Measurements from ENCODE around the gene FAM20A.

FAM20A gene

GRCh38 chr17:68576137-68576536 lies 25.0 kb downstream of the FAM20A start:
- Histone ChIP-seq H3K4me1 (ENCODE audit: low read length) (no peaks in the 10 kb centered on the region), H2AFZ (ENCODE audit: low read depth, low read length) (no peak overlapping the region), H3K27ac (ENCODE audit: low read length) (no peak overlapping the region), H3K9me3 (ENCODE audit: insufficient read depth, low read length) (no peaks in the 10 kb centered on the region), H3K4me2 (ENCODE audit: low read length) (no peak overlapping the region), H3K27me3 (ENCODE audit: low read depth, low read length) (peaks cover 5% of the 10 kb centered on the region; the same call in 1 of the 2 replicates), H3K36me3 (replicated peaks; ENCODE audit: low read depth, low read length) (no peaks in the 10 kb centered on the region), H3K9ac (ENCODE audit: low read length) (no peak overlapping the region), H3K79me2 (ENCODE audit: low read length) (no peaks in the 10 kb centered on the region), H3K4me3 (ENCODE audit: low read length) (no peak overlapping the region), H4K20me1 (ENCODE audit: insufficient read depth, low read length) (no peaks in the 10 kb centered on the region)
- TF ChIP-seq, protein P1, sequence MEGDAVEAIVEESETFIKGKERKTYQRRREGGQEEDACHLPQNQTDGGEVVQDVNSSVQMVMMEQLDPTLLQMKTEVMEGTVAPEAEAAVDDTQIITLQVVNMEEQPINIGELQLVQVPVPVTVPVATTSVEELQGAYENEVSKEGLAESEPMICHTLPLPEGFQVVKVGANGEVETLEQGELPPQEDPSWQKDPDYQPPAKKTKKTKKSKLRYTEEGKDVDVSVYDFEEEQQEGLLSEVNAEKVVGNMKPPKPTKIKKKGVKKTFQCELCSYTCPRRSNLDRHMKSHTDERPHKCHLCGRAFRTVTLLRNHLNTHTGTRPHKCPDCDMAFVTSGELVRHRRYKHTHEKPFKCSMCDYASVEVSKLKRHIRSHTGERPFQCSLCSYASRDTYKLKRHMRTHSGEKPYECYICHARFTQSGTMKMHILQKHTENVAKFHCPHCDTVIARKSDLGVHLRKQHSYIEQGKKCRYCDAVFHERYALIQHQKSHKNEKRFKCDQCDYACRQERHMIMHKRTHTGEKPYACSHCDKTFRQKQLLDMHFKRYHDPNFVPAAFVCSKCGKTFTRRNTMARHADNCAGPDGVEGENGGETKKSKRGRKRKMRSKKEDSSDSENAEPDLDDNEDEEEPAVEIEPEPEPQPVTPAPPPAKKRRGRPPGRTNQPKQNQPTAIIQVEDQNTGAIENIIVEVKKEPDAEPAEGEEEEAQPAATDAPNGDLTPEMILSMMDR (IDR thresholded peaks at IDR 0.05; ENCODE audit: low read depth, low read length) = no peak
- TF ChIP-seq EZH2phosphoT487 (IDR thresholded peaks at IDR 0.05; ENCODE audit: low read depth) = no peak

DNA sequence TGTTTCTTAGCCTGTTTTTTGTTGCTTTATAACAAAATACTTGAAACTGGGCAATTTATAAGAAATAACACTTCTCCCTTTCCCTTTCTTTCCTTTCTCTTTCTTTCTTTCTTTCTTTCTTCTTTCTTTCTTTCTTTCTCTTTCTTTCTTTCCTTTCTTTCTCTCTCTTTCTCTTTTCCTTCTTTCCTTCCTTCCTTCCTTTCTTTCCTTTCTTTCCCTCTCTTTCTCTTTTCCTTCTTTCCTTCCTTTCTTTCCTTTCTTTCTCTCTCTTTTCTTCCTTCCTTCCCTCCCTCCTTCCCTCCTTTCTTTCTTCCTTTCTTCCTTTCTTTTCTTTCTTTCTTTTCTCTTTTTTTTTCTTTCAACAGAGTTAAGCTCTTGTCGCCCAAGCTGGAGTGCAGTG lies 27.8 kb downstream of the FAM20A start:
- Histone ChIP-seq H3K27ac (ENCODE audit: low read length) (no peak overlapping the region), H3K9me3 (ENCODE audit: insufficient read depth, low read length) (no peaks in the 10 kb centered on the region), H2AFZ (ENCODE audit: low read depth, low read length) (no peak overlapping the region), H3K4me1 (ENCODE audit: low read length) (no peaks in the 10 kb centered on the region), H3K9ac (ENCODE audit: low read length) (no peak overlapping the region), H3K4me3 (ENCODE audit: low read length) (no peak overlapping the region), H3K4me2 (ENCODE audit: low read length) (no peak overlapping the region), H3K79me2 (ENCODE audit: low read length) (no peaks in the 10 kb centered on the region), H3K36me3 (replicated peaks; ENCODE audit: low read depth, low read length) (no peaks in the 10 kb centered on the region), H4K20me1 (ENCODE audit: insufficient read depth, low read length) (no peaks in the 10 kb centered on the region), H3K27me3 (ENCODE audit: low read depth, low read length) (peaks cover 8% of the 10 kb centered on the region; the same call in 1 of the 2 replicates)
- TF ChIP-seq, protein P1 (IDR thresholded peaks at IDR 0.05; ENCODE audit: low read depth, low read length) = no peak
- TF ChIP-seq EZH2phosphoT487 (IDR thresholded peaks at IDR 0.05; ENCODE audit: low read depth) = no peak

DNA sequence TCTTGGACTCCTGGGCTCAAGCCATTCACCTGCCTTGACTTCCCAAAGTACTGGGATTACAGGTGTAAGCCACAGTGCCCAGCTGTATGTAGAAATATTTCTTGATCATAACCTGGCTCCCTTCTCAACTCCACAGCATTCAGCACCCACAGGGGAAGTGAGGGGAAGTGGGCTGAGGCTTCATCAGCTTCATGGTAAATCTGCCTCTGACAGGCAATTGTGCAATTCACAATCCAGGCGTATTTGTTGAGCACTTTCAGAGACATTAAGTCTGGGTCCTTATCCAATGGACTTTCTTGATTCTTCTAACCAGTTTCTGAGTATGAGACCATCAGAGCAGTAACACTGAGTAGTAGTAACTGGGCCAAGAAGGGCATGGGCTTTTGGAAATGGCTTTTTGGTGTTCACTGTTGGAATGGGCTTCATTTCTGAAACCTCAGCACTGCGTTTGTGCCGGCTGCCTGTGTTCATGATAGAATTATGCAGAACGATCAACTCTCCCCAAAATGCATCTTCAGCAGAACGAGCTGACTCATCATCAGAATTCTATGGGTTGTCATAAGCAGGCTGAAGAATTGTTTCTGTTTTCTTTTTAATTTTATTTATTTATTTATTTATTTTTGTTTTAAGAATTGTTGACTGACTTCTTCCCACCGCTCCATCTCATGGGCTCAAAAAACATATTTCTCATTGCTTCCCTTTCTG lies 28.9 kb downstream of the FAM20A start:
- no peak overlapping the region for H3K4me2 ChIP-seq (ENCODE audit: low read length)
- H3K79me2 ChIP-seq (ENCODE audit: low read length) = no peaks in the 10 kb centered on the region
- H3K36me3 ChIP-seq (replicated peaks; ENCODE audit: low read depth, low read length) = no peaks in the 10 kb centered on the region
- H3K9me3 ChIP-seq (ENCODE audit: insufficient read depth, low read length) = no peaks in the 10 kb centered on the region
- no peak overlapping the region for H3K9ac ChIP-seq (ENCODE audit: low read length)
- H4K20me1 ChIP-seq (ENCODE audit: insufficient read depth, low read length) = no peaks in the 10 kb centered on the region
- H3K27ac ChIP-seq (ENCODE audit: low read length) = no peak overlapping the region
- H3K4me1 ChIP-seq (ENCODE audit: low read length) = no peaks in the 10 kb centered on the region
- H3K4me3 ChIP-seq (ENCODE audit: low read length) = no peak overlapping the region
- no peak for TF ChIP-seq EZH2phosphoT487 (IDR thresholded peaks at IDR 0.05; ENCODE audit: low read depth)
- TF ChIP-seq, protein P1 (IDR thresholded peaks at IDR 0.05; ENCODE audit: low read depth, low read length) = no peak
- no peak overlapping the region for H2AFZ ChIP-seq (ENCODE audit: low read depth, low read length)
- H3K27me3 ChIP-seq (ENCODE audit: low read depth, low read length) = peaks cover 8% of the 10 kb centered on the region; the same call in 1 of the 2 replicates

- H4K20me1 ChIP-seq (ENCODE audit: insufficient read depth, low read length) = no peaks in the 10 kb centered on the region
- TF ChIP-seq, protein P1 (IDR thresholded peaks at IDR 0.05; ENCODE audit: low read depth, low read length) = no peak
- TF ChIP-seq EZH2phosphoT487 (IDR thresholded peaks at IDR 0.05; ENCODE audit: low read depth) = no peak
- H3K9me3 ChIP-seq (ENCODE audit: insufficient read depth, low read length) = no peaks in the 10 kb centered on the region
- H3K9ac ChIP-seq (ENCODE audit: low read length) = no peak overlapping the region
- no peak overlapping the region for H3K4me3 ChIP-seq (ENCODE audit: low read length)
- H3K4me1 ChIP-seq (ENCODE audit: low read length) = no peaks in the 10 kb centered on the region
- no peak overlapping the region for H2AFZ ChIP-seq (ENCODE audit: low read depth, low read length)
- H3K79me2 ChIP-seq (ENCODE audit: low read length) = no peaks in the 10 kb centered on the region
- H3K36me3 ChIP-seq (replicated peaks; ENCODE audit: low read depth, low read length) = no peaks in the 10 kb centered on the region
- H3K4me2 ChIP-seq (ENCODE audit: low read length) = no peak overlapping the region
- no peak overlapping the region for H3K27ac ChIP-seq (ENCODE audit: low read length)
- peaks cover 8% of the 10 kb centered on the region; the same call in 1 of the 2 replicates for H3K27me3 ChIP-seq (ENCODE audit: low read depth, low read length)
Measured at GRCh38 chr17:68570526-68570925, 30.6 kb downstream of the FAM20A start.

Measured in OCI-LY3 (cell line).